Spleen (tissue), 11 donors: ENCODE results near the gene SRGAP3. TPM values are rescaled to one million over a fixed set of nuclear protein-coding genes. Genes with fewer than 3 reads are reported as not detected.

Experiments used
- DNase-seq: peaks from one replicate; pipeline ENCODE4 v3.0.0-alpha.2; 2020
- H3K27ac ChIP-seq, 8 donors: fragments of 200-600 bp; sonication (generic) in 7 of 8; 1 replicate in 4 of 8; 2 replicates in 4 of 8; pipeline versions ENCODE4 v1.5.0 to v1.8.0; 2016 to 2021; ENCODE audit warnings: inconsistent platforms in 4 of 8, mild to moderate bottlenecking in 4 of 8, moderate library complexity in 1 of 8
- H3K27me3 ChIP-seq, 7 donors: fragments of 200-600 bp; sonication (generic) in 6 of 7; replicated peaks in 1 of 7; 1 replicate in 4 of 7; 2 replicates in 3 of 7; pipeline versions ENCODE4 v1.5.0 to v1.8.0; 2016 to 2021; ENCODE audit warnings: inconsistent platforms in 3 of 7, mild to moderate bottlenecking in 1 of 7
- H3K36me3 ChIP-seq, 6 donors: fragments of 200-600 bp; sonication (generic) in 5 of 6; 1 replicate in 4 of 6; 2 replicates in 2 of 6; pipeline versions ENCODE4 v1.5.0 to v1.8.0; 2016 to 2021; ENCODE audit warnings: inconsistent platforms in 2 of 6
- H3K4me1 ChIP-seq, 6 donors: fragments of 200-600 bp; sonication (generic) in 5 of 6; 1 replicate in 3 of 6; 2 replicates in 3 of 6; pipeline versions ENCODE4 v1.5.0 to v1.8.0; 2016 to 2021; ENCODE audit warnings: inconsistent platforms in 3 of 6
- H3K4me3 ChIP-seq, 8 donors: fragments of 200-600 bp; sonication (generic) in 7 of 8; 1 replicate in 4 of 8; 2 replicates in 4 of 8; pipeline versions ENCODE4 v1.5.0 to v1.8.0; 2016 to 2021; ENCODE audit warnings: inconsistent platforms in 4 of 8, mild to moderate bottlenecking in 4 of 8, moderate library complexity in 2 of 8
- H3K9me3 ChIP-seq, 8 donors: fragments of 200-600 bp; sonication (generic) in 7 of 8; 1 replicate in 4 of 8; 2 replicates in 4 of 8; pipeline versions ENCODE4 v1.5.0 to v1.8.0; 2016 to 2021; ENCODE audit warnings: inconsistent platforms in 4 of 8
- POLR2A ChIP-seq, 3 donors: fragments of 450-650 bp; IDR thresholded peaks; one replicate each; pipeline ENCODE4 v1.5.1; 2017; ENCODE audit warnings: antibody characterized with exemption in 3 of 3, mild to moderate bottlenecking in 1 of 3
- POLR2AphosphoS5 ChIP-seq, 3 donors: sonication (generic); formaldehyde crosslinking; IDR thresholded peaks; one replicate each; pipeline ENCODE4 v1.5.1; 2017; ENCODE audit warnings: antibody characterized with exemption in 3 of 3
- WGBS, 5 donors: extraction: QIAGEN DNeasy Blood & Tissue Kit in 3 of 5; methylation state at CpG; one replicate each; pipeline versions ENCODE4 v1.1.5 to v1.1.7; 2013 to 2018; 5-methylcytosine and 5-hydroxymethylcytosine counted together
- intact Hi-C: fragments of 100-400 bp; cut with DNase I; formaldehyde crosslinking; loops from one replicate; pipeline ENCODE4 v1.15.0; 2023; ENCODE audit warnings: low total_unique reads
- polyA plus RNA-seq, 3 donors: library from polyadenylated mRNA; stranded (reverse); fragments of 200-250 nt; gene quantifications; one replicate each; pipeline ENCODE4 v1.2.1, GENCODE V29; 2013
- total RNA-seq, 7 donors: library from RNA; depleted of rRNA in 3 of 7; stranded (reverse); fragments of >200 nt in 3 of 7; fragmentation: NEBNext Ultra II Directional in 4 of 7; extraction: Animal tissue kit (Norgen Biotek cat#: 25700) in 4 of 7; gene quantifications; one replicate each; pipeline versions ENCODE4 v1.1.0 to v1.2.1, GENCODE V29; 2016 to 2021
- TF ChIP-seq, protein P1 (sequence below), 11 experiments: fragments of 200-600 bp in 7 of 11; fragments of 450-650 bp in 4 of 11; sonication (generic) in 4 of 11; IDR thresholded peaks in 8 of 11; conservative IDR thresholded peaks in 3 of 11; 1 replicate in 7 of 11; 2 replicates in 4 of 11; pipeline versions ENCODE4 v1.4.0 to v1.8.0; 2016 to 2021; ENCODE audit warnings: antibody characterized with exemption in 11 of 11, inconsistent platforms in 4 of 11, mild to moderate bottlenecking in 1 of 11
- donor health status: healthy with polysubstance abuse.
- donor health status: DM: no; HTN: no; CAD: no; lungs with moderate emphysema.
- donor health status: DM: no; HTN: no; CAD: no.
- donor health status: Bipolar disorder and iron deficiency.
- donor health status: healthy.
- donor health status: DM: no; HTN: no; CAD: no.
- donor health status: DM: yes; HTN: yes; CAD: no.

Gene SRGAP3
- total and polyA plus RNA-seq, 10 donors, result 0.54 to 10.3 (median 6.4) TPM

DNA sequence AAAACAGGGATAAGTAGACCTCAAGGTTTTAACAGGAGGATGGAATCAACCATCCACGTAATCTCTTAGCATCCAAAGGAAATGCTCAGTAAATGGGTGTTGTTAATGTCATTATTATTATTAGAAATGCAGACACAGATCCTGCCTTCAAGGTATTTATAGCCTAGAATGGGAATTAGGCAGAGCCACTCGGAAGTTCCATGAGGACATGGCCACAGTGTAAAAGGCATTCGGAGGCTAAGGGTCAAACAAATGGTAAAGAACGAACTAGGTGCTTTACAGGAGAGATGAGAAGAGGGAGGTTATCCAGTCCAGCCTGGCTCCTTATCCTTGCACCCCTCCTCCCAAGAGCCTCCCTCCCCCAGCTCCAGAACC, 65.0 kb downstream of the SRGAP3 start:
- Histone ChIP-seq H3K27me3 (no peaks in the 10 kb centered on the region), H3K4me3 (no peak overlapping the region), H3K4me1 (peaks cover 0 to 17% (median 13%) of the 10 kb centered on the region in 6 donors), H3K9me3 (no peaks in the 10 kb centered on the region), H3K27ac (no peak overlapping the region), H3K36me3 (no peaks in the 10 kb centered on the region)
- no peak for DNase-seq
- intact Hi-C loops, result no loop called here
- TF ChIP-seq, protein P1, sequence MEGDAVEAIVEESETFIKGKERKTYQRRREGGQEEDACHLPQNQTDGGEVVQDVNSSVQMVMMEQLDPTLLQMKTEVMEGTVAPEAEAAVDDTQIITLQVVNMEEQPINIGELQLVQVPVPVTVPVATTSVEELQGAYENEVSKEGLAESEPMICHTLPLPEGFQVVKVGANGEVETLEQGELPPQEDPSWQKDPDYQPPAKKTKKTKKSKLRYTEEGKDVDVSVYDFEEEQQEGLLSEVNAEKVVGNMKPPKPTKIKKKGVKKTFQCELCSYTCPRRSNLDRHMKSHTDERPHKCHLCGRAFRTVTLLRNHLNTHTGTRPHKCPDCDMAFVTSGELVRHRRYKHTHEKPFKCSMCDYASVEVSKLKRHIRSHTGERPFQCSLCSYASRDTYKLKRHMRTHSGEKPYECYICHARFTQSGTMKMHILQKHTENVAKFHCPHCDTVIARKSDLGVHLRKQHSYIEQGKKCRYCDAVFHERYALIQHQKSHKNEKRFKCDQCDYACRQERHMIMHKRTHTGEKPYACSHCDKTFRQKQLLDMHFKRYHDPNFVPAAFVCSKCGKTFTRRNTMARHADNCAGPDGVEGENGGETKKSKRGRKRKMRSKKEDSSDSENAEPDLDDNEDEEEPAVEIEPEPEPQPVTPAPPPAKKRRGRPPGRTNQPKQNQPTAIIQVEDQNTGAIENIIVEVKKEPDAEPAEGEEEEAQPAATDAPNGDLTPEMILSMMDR (IDR thresholded peaks at IDR 0.05 in 8 of 11, conservative IDR thresholded peaks at IDR 0.05 in 3 of 11), result no peak
- TF ChIP-seq POLR2A (IDR thresholded peaks at IDR 0.05), result no peak
- TF ChIP-seq POLR2AphosphoS5 (IDR thresholded peaks at IDR 0.05), result no peak
- WGBS, 5 donors, result 78 to 90% (median 87%) methylated on average over 4 of the region's 4 CpGs

DNA sequence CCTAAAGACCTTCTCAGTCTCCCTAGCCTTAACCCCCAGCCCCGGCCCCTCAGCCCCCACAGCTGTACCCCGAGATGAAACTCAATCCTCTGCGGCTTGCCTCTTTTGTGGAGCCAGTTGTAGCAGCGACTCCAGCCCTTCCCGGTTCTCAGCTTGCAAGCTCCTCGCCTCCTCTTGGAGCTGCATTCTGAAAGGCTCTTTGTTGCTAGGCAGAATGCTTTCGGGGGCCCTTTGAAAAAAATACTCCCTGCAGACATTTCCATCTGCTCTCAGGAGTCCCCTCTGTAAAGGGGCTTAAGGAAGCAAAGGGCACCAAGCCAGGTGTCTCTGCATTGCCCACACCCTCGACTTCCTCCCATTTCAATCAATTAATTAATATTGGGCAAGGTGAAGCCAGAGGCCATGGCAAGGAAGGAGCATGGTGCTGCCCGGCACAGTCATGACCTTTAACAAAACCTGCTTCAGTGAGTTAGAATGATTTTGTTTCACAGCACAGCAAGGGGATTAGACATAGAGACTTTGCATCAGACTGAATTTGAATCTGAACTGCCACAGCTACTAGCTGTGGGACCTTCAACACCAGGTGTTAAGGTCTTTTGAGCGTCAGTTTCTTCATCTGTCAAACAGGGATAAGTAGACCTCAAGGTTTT, 65.5 kb downstream of the SRGAP3 start:
- WGBS, 5 donors, result 63 to 84% (median 74%) methylated on average over 10 of the region's 10 CpGs
- Histone ChIP-seq H3K27me3 (no peaks in the 10 kb centered on the region), H3K4me1 (peaks cover 0 to 22% (median 13%) of the 10 kb centered on the region in 6 donors), H3K36me3 (no peaks in the 10 kb centered on the region), H3K4me3 (no peak overlapping the region), H3K27ac (no peak overlapping the region), H3K9me3 (no peaks in the 10 kb centered on the region)
- intact Hi-C loops, result no loop called here
- DNase-seq, result no peak
- TF ChIP-seq, protein P1 (IDR thresholded peaks at IDR 0.05 in 8 of 11, conservative IDR thresholded peaks at IDR 0.05 in 3 of 11), result no peak
- TF ChIP-seq POLR2AphosphoS5 (IDR thresholded peaks at IDR 0.05), result no peak
- no peak for TF ChIP-seq POLR2A (IDR thresholded peaks at IDR 0.05)

DNA sequence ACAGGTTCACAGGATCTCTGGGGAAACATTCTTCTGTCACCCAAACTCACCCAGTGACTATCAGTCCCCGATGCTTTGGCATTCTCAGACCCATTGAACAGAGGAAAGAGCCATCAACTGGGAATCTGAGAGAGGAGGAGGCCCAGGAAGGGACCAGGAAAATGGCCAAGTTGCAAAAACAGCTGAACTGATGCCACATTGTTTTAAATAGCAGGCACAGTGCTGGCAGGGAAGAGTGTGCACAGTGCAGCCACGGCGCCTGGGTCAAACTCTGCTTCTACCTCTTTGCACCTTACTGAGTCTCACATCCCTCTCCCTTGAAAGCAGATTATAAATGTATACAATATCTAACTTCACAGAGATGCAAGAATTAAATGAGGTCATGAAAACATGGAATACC, 66.4 kb downstream of the SRGAP3 start:
- Histone ChIP-seq H3K4me1 (peaks cover 0 to 24% (median 13%) of the 10 kb centered on the region in 6 donors), H3K4me3 (no peak overlapping the region), H3K27me3 (no peaks in the 10 kb centered on the region), H3K9me3 (no peaks in the 10 kb centered on the region), H3K36me3 (no peaks in the 10 kb centered on the region), H3K27ac (no peak overlapping the region)
- DNase-seq, result no peak
- WGBS, 5 donors, result 81 to 89% (median 84%) methylated on average over 3 of the region's 3 CpGs
- intact Hi-C loops, result no loop called here
- no peak for TF ChIP-seq POLR2A (IDR thresholded peaks at IDR 0.05)
- TF ChIP-seq, protein P1 (IDR thresholded peaks at IDR 0.05 in 8 of 11, conservative IDR thresholded peaks at IDR 0.05 in 3 of 11), result no peak

DNA sequence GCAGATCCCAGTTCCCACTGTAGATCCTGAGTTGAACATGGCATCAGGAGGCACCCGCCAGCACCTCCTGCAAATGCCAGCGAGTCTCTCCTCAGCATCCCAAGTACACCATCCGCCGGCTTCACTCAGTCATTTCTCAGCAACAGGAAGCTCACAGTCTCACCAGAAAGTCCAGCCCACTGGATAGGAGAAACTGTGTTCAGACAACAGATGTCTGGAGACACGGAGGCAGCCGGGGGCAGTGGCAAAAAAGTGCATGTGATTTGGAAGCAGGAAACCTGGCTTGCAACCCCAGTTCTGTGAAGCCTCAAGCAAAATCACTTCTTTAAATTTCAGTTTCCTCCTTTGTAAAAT, 68.7 kb downstream of the SRGAP3 start:
- 27 to 41% (median 28%) methylated on average over 5 to 6 of the region's 6 CpGs for WGBS, 5 donors

More for the DNA sequence above, 68.7 kb downstream of the SRGAP3 start:
- TF ChIP-seq POLR2A (IDR thresholded peaks at IDR 0.05), result no peak
- TF ChIP-seq, protein P1 (IDR thresholded peaks at IDR 0.05 in 8 of 11, conservative IDR thresholded peaks at IDR 0.05 in 3 of 11), result no peak
- DNase-seq, result no peak
- no peak overlapping the region for H3K27ac ChIP-seq
- peaks cover 0 to 24% (median 13%) of the 10 kb centered on the region in 6 donors for H3K4me1 ChIP-seq
- intact Hi-C loops, result no loop called here
- peak overlapping the region in 1 of 8 donors; percentile 30 for H3K4me3 ChIP-seq
- no peaks in the 10 kb centered on the region for H3K36me3 ChIP-seq
- H3K27me3 ChIP-seq, result no peaks in the 10 kb centered on the region
- H3K9me3 ChIP-seq, result no peaks in the 10 kb centered on the region
